HG02973 (cell line): ENCODE data around the gene SERPINB10.
"Not testable (repeated sequence)": the region's sequence is repeated elsewhere in the genome, so short reads cannot be mapped to it uniquely, and the experiment has no call there.

Experiments
- ATAC-seq: cut with Tn5 transposase; IDR thresholded peaks from one replicate; pipeline ENCODE4 v1.9.1; 2021; ENCODE audit warnings: moderate library complexity; ENCODE audit not compliant: unreplicated experiment

SERPINB10 gene

GRCh38 chr18:63940008-63940407 lies 32.2 kb downstream of the SERPINB10 start:
- ATAC-seq, result no peak

DNA sequence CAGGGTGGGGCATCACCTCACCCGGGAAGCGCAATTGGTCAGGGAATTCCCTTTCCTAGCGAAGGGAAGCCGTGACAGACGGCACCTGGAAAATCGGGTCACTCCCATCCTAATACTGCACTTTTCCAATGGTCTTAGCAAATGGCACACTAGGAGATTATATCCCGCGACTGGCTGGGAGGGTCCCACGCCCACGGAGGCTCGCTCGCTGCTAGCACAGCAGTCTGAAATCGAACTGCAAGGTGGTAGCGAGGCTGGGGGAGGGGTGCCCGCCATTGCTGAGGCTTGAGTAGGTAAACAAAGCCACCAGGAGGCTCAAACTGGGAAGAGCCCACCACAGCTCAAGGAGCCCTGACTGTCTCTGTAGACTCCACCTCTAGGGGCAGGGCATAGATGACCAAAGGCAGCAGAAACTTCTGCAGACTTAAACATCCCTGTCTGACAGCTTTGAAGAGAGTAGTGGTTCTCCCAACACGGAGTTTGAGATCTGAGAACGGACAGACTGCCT lies 32.8 kb downstream of the SERPINB10 start:
- not testable (repeated sequence) for ATAC-seq

GRCh38 chr18:63947051-63947790 lies 39.5 kb downstream of the SERPINB10 start:
- ATAC-seq, result no peak

GRCh38 chr18:63949068-63949737 lies 41.4 kb downstream of the SERPINB10 start, which contains the start of gene HMSD:
Gene HMSD (plus strand): TSS chr18:63949301. CDS start chr18:63953456, 4,155 bp downstream.
- ATAC-seq, result peak; percentile 93

- peak; percentile 45 for ATAC-seq
Measured at GRCh38 chr18:63951302-63951705, 43.5 kb downstream of the SERPINB10 start.

- ATAC-seq, result no peak
Measured at GRCh38 chr18:63953811-63954210, 46.1 kb downstream of the SERPINB10 start.

GRCh38 chr18:63956755-63957154 lies 49.0 kb downstream of the SERPINB10 start:
- ATAC-seq, result no peak

GRCh38 chr18:63960891-63961290 lies 53.1 kb downstream of the SERPINB10 start:
- ATAC-seq, result no peak

- no peak for ATAC-seq
Measured at GRCh38 chr18:63961435-63961980, 53.8 kb downstream of the SERPINB10 start.

- ATAC-seq, result no peak
Measured at GRCh38 chr18:63962137-63962536, 54.4 kb downstream of the SERPINB10 start.

GRCh38 chr18:63963615-63964256 lies 56.0 kb downstream of the SERPINB10 start:
- peak; percentile 86 for ATAC-seq

- ATAC-seq, result no peak
Measured at GRCh38 chr18:63964908-63965307, 57.1 kb downstream of the SERPINB10 start.

GRCh38 chr18:63965716-63966330 lies 58.1 kb downstream of the SERPINB10 start:
- no peak for ATAC-seq

- ATAC-seq, result peak; percentile 88
Measured at GRCh38 chr18:63969942-63970808, 62.4 kb downstream of the SERPINB10 start, which contains the start of gene SERPINB8. Gene SERPINB8 (plus strand): TSS chr18:63970081. CDS start chr18:63978309, 8,228 bp downstream.

- peak; percentile 5 for ATAC-seq
Measured at GRCh38 chr18:63970809-63971205, 63.0 kb downstream of the SERPINB10 start.

DNA sequence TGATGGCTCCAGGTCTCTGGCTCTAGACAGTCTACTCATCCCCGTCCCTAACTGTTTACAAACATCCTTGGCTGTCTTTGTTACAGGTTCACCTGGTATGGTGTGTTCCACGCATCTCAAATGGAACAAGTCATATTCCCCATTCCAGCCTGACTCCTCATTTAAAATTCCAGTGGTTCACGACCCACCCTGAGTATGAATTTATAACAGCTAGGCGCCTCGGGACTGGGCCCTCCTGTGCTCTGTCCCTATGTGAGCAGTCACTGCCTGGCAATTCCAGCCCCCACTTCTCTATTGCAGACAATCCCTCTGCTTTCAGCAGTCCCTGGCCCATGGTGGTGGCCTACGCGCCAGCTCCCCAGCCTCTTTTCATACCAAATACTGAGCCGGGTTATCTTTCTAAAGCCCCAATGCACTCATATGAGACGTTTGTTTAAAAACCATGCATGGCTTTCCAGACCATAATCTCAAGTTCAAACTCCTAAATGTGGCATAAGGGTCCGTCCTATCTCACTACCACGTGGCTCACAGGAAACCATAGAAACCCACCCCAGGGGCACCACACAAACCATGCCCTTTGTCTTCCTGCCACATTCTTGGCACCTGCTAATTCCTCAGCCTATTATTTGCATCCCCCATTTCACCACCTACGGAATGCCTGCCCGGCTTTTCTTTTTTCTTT lies 63.7 kb downstream of the SERPINB10 start:
- ATAC-seq, result no peak

DNA sequence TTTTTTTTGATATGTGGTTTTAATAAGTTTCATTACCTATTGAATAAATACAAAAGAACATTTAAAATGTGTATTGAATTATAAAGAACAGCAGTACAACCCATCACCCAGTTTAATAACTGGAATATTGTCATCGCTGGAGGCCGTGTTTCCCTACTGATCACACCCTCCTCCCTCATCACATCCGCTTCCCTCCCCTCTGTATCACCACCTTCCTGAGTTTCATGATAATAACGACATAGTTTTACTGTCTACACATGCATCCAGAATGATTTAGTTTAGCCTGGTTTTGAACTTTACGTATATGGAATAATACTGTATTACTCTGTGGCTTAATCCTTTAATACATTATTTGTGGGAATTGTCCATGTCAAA lies 64.2 kb downstream of the SERPINB10 start:
- ATAC-seq, result no peak

DNA sequence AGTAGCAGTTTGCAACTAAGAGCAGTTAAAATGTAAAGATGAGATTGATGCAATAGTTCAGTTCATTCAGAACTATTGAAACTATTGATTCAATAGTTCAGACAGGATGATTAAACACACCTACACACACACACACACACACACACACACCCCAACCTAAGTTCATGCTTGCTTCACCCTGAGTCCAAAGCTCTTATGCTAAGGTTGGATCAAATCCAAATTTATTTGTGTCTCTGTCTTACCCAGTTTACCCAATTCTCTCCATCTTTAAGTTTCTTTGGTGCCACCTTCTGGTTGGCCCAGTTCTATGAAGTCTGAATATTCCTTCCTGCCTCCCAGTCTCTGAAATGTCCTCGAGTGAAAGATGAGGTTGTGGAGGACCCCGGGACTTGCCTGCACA lies 67.2 kb downstream of the SERPINB10 start:
- ATAC-seq, result no peak

- ATAC-seq, result no peak
Measured at GRCh38 chr18:63975628-63976027, 67.9 kb downstream of the SERPINB10 start.
